ENCODE results near the gene SKIC8.
"Not testable (repeated sequence)": the region's sequence is repeated elsewhere in the genome, so short reads cannot be mapped to it uniquely, and the experiment has no call there.

The SKIC8 gene

DNA sequence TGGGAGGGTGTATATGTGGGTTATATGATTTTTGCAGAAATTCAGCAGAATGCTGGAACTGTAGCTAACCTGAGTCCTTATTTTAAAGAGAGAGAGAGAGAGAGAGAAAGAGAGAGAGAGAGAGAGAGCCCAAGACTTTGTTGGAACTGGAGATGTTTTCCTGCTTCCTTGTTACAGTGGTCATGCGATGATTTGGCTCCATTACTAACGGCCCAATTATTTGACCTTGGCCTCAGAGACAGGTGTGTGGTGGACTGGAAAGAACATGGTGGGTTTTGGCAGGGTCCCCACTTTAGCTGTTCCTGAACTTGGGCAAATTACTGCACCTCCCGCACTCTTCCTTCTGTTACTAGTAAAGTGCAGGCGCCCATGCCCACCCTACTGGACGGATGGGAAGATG lies 50.3 kb downstream of the SKIC8 start:
- TF ChIP-seq, protein P1, sequence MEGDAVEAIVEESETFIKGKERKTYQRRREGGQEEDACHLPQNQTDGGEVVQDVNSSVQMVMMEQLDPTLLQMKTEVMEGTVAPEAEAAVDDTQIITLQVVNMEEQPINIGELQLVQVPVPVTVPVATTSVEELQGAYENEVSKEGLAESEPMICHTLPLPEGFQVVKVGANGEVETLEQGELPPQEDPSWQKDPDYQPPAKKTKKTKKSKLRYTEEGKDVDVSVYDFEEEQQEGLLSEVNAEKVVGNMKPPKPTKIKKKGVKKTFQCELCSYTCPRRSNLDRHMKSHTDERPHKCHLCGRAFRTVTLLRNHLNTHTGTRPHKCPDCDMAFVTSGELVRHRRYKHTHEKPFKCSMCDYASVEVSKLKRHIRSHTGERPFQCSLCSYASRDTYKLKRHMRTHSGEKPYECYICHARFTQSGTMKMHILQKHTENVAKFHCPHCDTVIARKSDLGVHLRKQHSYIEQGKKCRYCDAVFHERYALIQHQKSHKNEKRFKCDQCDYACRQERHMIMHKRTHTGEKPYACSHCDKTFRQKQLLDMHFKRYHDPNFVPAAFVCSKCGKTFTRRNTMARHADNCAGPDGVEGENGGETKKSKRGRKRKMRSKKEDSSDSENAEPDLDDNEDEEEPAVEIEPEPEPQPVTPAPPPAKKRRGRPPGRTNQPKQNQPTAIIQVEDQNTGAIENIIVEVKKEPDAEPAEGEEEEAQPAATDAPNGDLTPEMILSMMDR (IDR thresholded peaks at IDR 0.05; ENCODE audit: low read depth, low read length), result no peak
- no peak for DNase-seq
- H3K4me3 ChIP-seq (ENCODE audit: low read depth, low read length), result no peak overlapping the region
- peaks cover 1% of the 10 kb centered on the region; the same call in 1 of the 2 replicates for H3K4me1 ChIP-seq
- H3K27me3 ChIP-seq, result no peaks in the 10 kb centered on the region
- no peaks in the 10 kb centered on the region for H3K9me3 ChIP-seq
- no peaks in the 10 kb centered on the region for H3K36me3 ChIP-seq

- Histone ChIP-seq H3K4me3 (ENCODE audit: low read depth, low read length) (no peak overlapping the region), H3K36me3 (no peaks in the 10 kb centered on the region), H3K27me3 (no peaks in the 10 kb centered on the region), H3K4me1 (peaks cover 9% of the 10 kb centered on the region), H3K9me3 (no peaks in the 10 kb centered on the region)
- TF ChIP-seq, protein P1 (IDR thresholded peaks at IDR 0.05; ENCODE audit: low read depth, low read length), result no peak
- no peak for DNase-seq
These were observed 51.5 kb downstream of the SKIC8 start for GRCh38 chr15:78247911-78248310.

- H3K9me3 ChIP-seq; DNase-seq; H3K27me3 ChIP-seq; H3K4me3 ChIP-seq (ENCODE audit: low read depth, low read length); H3K4me1 ChIP-seq; H3K36me3 ChIP-seq: not testable (repeated sequence)
These were observed 53.3 kb downstream of the SKIC8 start for GRCh38 chr15:78245976-78246620.

DNA sequence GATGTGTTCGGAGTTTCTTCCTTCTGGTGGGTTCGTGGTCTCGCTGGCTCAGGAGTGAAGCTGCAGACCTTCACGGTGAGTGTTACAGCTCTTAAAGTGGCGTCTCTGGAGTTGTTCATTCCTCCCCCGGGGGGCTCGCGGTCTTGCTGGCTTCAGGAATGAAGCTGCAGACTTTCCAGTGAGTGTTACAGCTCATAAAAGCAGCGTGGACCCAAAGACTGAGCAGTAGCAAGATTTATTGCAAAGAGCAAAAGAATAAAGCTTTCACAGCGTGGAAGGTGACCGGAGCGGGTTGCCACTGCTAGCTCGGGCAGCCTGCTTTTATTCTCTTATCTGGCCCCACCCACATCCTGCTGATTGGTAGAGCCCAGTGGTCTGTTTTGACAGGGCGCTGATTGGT lies 54.0 kb downstream of the SKIC8 start:
- H3K4me3 ChIP-seq (ENCODE audit: low read depth, low read length); H3K4me1 ChIP-seq; H3K36me3 ChIP-seq; H3K9me3 ChIP-seq; DNase-seq; H3K27me3 ChIP-seq: not testable (repeated sequence)

DNA sequence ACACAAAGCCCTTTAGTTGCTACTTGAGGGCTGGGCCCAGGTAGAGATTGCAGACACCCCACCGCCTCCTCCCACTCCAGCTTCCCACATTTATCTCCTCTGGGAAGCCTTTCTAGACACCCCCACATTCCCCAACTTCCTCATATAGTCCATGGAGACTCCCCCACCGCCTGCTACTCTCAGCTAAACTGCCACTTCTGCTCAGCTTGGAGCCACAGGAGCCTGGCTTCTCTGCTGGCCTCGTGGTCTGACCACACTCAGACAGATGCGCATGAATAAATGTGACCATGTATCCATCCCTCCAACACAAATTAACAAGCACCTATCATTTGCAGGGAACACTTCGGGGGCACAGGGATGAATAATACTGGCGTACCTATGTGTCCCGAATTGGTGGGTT lies 54.5 kb downstream of the SKIC8 start:
- H3K9me3 ChIP-seq, result no peaks in the 10 kb centered on the region
- H3K27me3 ChIP-seq, result no peaks in the 10 kb centered on the region
- peaks cover 9% of the 10 kb centered on the region for H3K4me1 ChIP-seq
- TF ChIP-seq, protein P1 (IDR thresholded peaks at IDR 0.05; ENCODE audit: low read depth, low read length), result no peak
- H3K36me3 ChIP-seq, result no peaks in the 10 kb centered on the region
- DNase-seq, result no peak
- no peak overlapping the region for H3K4me3 ChIP-seq (ENCODE audit: low read depth, low read length)

GRCh38 chr15:78244101-78244500 lies 55.3 kb downstream of the SKIC8 start:
- no peaks in the 10 kb centered on the region for H3K9me3 ChIP-seq
- no peaks in the 10 kb centered on the region for H3K36me3 ChIP-seq
- TF ChIP-seq, protein P1 (IDR thresholded peaks at IDR 0.05; ENCODE audit: low read depth, low read length), result no peak
- H3K4me1 ChIP-seq, result peaks cover 9% of the 10 kb centered on the region
- H3K27me3 ChIP-seq, result no peaks in the 10 kb centered on the region
- H3K4me3 ChIP-seq (ENCODE audit: low read depth, low read length), result no peak overlapping the region
- no peak for DNase-seq

DNA sequence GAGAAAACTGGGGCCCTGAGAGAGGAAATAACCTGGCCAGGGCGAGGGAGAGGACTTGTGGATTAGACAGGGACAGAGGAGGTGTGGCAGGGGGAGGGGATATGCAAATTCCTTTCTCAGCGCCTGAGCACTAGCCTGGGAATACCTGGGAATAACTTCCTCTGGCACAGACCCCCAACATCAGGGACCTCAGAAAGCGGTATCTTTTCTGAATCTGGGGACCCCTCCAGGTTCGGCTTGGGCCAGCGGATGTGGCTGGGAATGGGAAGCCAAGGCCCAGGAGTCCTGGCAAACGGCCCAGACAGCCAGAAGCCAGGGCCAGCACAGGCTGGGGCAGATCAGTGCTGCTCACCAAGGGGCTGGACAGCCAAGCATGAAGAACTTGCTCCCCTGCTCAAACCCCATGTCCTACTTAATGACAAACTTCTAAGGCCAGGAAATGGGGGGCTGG lies 55.9 kb downstream of the SKIC8 start:
- H3K4me1 ChIP-seq, result peaks cover 9% of the 10 kb centered on the region
- TF ChIP-seq, protein P1 (IDR thresholded peaks at IDR 0.05; ENCODE audit: low read depth, low read length), result no peak
- H3K27me3 ChIP-seq, result no peaks in the 10 kb centered on the region
- no peaks in the 10 kb centered on the region for H3K9me3 ChIP-seq
- peak overlapping the region; percentile 6; the same call in 1 of the 2 replicates for H3K4me3 ChIP-seq (ENCODE audit: low read depth, low read length)
- DNase-seq, result peak; percentile 79
- H3K36me3 ChIP-seq, result no peaks in the 10 kb centered on the region

Measured in BE2C (cell line).